Daoy (cell line): ENCODE data around the gene DYNC1LI1. TPM values are rescaled to one million over a fixed set of nuclear protein-coding genes. Genes with fewer than 3 reads are reported as not detected.
"Not testable (repeated sequence)": the region's sequence is repeated elsewhere in the genome, so short reads cannot be mapped to it uniquely, and the experiment has no call there.

ENCODE experiments used
- DNase-seq: peaks from one replicate; pipeline ENCODE4 v3.0.0-alpha.2; 2015; ENCODE audit warnings: low read depth
- total RNA-seq: library from RNA; depleted of rRNA; stranded (reverse); fragments of >200 nt; shearing (Covaris generic); gene quantifications from 2 replicates; pipeline ENCODE4 v1.2.3, GENCODE V29; 2014

DYNC1LI1 gene
- total RNA-seq, 1 experiment from 2014 or later = 76.7 TPM

DNA sequence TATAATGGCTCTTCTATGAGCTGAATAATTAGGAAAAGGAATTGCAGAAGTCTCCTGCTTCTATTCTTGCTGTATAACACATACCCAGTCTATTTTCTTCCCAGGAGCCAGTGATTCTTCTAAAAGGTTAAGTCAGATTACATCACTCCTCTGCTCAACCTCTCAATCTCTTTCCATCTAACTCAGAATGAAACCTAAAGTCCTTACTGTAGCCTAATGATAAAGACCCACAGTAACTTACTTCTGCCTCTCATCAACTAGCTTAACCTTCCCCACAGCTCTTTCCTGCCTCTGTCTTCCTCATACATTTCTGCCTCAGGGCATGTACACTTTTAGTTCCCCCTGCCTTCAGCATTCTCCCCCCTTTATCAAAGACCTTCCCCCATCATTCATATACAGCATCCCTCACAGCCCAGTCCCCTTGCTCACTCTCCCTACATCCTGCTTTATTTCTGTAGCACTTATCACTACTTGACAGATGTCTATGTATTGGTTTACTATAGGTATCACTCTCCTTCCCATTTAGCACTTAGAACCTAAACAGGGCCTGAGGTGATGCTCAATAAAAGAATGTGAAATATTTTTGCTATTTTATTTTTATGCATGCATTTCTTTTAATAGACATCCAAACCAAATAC, 39.5 kb downstream of the DYNC1LI1 start:
- no peak for DNase-seq

DNA sequence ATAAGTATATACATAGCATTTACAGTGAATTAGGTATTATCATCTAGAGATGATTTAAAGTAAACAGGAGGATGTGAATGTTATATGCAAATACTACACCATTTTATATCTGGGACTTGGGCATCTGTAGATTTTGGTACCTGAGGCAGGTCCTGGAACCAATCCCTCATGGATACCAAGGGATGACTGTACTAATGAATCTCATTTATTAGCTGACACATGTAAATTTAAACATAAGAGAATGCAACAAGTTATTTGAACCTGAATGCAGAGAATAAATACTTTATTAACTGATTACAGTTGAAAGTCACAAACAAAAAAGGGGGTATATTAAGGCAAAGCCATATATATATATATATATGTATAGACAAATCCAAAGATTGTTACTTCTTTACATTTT, 44.9 kb downstream of the DYNC1LI1 start:
- DNase-seq = no peak

DNA sequence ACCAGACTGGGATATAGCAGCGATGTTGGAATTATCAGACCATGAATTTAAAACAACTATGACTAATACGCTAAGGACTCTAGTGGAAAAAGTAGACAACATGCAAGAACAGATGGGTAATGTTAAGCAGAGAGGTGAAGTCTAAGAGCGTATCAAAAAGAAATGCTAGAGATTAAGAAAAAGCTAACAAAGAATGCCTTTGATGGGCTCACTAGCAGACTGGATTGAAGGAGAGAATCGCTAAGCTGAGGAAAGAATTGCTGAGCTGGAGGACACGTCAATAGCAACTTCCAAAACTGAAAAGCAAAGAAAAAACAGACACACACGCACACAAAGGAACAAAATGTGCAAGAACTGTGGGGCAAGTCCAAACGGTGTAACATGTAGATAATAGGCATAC, 48.0 kb downstream of the DYNC1LI1 start:
- DNase-seq = no peak

DNA sequence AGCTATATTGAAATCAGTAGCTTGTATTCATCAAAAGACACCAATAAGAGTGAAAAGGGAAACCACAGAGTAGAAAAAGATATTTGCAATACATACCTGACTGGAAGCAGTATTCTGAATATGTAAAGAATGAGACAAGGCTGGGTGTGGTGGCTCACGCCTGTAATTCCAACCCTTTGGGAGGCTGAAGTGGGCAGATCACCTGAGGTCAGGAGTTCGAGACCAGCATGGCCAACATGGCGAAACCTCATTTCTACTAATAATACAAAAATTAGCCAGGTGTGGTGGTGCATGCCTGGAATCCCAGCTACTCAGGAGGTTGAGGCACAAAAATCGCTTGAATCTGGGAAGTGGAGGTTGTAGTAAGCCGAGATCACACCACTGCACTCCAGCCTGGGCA, 51.7 kb downstream of the DYNC1LI1 start:
- not testable (repeated sequence) for DNase-seq

DNA sequence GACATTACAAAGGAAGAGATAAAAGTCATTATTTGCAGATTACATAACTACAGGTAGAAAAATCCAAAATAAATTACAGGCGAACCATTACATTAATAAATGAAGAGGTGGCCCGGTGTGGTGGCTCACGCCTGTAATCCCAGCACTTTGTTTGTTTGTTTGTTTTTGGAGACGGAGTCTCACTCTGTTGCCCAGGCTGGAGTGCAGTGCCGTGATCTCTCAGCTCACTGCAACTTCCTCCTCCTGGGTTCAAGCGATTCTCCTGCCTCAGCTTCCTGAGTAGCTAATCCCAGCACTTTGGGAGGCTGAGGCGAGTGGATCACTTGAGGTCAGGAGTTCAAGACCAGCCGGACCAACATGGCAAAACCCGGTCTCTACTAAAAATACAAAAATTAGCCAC, 53.9 kb downstream of the DYNC1LI1 start:
- not testable (repeated sequence) for DNase-seq

DNA sequence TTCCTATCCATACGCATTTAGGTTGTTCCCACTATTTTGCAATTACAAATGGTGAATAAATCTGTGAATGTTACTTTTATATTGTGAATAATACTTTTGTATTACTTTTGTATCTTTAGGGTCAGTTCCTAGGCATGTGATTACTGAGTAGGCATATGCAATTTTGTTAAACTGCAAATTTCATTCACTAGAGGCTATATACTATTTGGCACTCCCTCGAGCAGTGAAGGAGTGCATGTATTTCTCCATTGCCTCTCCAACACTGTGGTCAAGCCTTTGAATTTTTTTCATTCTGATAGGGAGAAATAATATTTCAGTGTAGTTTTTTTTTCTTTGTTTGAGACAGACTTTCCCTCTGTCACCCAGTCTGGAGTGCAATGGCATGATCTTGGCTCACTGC, 59.7 kb downstream of the DYNC1LI1 start:
- no peak for DNase-seq

DNA sequence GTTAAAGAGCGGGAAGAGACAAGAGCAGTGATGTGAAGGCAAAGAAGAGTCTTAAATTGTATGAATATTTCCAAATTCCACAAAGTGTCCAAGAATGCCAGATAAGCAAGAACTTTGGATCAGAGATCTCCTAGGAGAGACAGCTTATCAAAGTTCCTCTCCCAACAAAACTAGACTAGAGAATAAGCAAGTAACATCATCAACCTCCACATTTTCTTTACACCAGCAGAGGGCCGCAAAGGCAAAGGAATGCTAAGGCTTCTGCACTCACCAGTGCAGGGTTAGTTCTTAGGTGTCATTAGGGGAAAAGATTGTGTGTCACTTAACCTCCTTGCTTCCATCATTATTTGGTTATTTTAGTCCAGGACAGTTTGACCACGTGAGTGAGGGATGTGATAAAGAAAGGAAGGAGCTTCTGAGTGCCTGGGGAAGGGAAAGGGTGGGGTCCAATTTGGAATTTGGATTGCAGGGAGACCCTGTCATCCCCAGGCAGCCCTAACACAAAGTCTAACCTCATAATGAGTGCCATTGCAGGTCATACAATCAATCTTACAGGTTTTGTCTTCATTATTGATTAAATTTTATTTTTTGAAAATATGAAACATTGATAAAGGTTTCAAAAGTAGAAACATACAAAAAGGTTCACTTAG, 60.5 kb downstream of the DYNC1LI1 start:
- DNase-seq = peak; percentile 41

DNA sequence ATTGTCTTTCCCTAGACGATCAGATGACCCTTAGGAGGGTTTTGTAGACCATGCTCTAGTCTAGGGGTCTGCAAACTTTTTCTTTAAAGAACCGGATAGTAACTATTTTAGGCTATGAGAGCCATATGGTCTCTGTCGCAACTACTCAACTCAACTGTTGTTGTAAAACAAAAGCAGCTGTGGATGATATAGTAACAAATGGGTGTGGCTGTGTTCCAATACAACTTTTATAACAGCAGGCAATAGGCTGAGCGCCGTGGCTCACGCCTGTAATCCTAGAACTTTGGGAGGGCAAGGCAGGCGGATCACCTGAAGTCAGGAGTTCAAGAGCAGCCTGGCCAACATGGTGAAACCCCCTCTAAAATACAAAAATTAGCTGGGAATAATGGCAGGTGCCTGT, 61.9 kb downstream of the DYNC1LI1 start:
- DNase-seq = no peak

DNA sequence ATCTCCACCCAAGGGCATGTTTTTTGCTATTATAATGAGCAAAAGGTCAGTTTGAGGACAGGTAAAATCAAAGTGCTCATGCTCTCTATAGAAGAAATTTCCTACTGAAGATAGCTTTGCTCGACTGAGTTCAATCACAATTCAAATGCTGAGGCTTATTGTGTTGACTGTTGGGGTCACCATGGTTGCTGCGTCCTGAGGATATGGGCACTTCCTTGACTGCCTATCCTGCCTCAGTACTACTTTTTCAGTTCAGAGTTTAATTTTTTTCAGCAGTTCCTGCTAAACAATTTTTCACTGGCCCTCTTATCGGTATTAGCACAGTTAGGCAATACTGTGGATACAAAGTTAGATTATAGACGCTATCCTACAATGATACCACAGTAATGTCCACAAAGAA, 64.2 kb downstream of the DYNC1LI1 start:
- DNase-seq = no peak

DNA sequence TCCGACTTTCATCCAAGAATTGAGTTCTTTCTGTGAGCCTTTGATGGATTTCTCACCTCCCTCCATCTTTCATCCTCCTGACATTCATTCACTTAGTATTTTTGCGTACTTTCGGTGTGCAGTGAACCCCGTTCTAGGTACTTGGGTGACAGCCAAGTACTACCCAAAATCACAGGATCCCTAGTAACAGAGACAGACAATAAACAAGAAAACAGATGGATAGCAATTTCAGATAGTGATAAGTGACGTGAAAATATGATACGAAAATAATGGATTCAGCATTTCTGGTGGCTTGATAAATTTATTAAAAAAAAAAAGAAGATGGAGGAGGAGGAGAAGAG, 67.7 kb downstream of the DYNC1LI1 start:
- DNase-seq = no peak

DNA sequence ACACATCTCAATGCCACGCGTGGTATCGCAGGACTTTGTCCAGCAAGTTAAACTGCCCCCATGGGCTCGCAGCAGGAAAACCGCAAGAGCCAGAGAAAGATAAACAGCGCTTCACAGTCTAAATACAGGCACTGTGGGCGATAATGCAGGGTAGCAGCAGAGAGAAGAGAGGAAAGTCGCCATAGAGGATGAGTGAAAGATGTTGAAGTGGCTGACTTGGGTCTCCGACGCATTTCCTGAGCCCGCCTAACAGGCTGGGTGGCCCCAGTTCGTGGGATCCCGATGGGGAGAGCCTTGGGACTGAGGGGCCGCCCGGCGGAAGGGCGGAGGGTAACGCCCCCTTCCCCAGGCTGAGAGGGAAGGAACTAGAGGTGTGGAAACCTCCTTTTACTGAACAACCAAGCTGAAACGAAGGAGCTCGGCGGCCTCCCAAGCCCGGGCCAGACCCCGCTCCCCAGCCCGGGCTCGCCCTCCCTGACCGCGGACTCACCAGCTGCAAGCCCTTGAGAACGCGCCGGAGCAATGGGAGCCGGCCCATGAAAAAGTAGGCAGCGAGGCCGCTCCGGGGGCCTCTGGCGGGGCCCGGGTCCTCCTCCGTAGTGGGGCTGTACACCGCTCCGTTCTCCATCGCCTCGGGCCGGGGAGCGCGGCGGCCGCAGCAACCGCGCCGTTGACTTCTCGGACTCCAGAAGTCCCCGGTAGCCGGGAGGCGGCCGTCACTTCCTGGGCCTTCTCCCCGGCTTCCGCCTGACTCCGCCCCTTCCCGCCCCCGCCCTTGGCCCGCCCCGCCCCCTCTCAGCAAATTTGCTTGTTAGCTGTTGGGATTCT, 68.3 kb downstream of the DYNC1LI1 start, which contains the start of gene CMTM6:
Gene CMTM6, minus strand, starts transcription at position 735 of the 828 bp plus-strand sequence. Its CDS starts 107 bp downstream, at position 628.
- DNase-seq = peak; percentile 75

DNA sequence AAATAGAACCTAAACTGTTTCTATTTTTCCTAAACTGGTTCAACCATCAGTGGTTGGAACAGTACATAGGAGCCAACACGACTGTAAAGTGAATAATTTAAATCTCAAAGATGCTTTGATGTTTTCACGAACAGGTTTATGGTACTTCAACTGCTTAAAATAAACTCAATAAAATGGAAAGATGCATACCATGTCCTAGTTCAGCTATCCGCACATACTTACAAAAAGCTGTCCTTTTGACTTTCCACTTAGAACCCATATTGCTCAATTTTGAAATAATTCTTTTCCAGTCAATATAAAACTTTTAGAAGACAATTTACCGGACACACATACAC, 68.9 kb downstream of the DYNC1LI1 start:
- DNase-seq = no peak

DNA sequence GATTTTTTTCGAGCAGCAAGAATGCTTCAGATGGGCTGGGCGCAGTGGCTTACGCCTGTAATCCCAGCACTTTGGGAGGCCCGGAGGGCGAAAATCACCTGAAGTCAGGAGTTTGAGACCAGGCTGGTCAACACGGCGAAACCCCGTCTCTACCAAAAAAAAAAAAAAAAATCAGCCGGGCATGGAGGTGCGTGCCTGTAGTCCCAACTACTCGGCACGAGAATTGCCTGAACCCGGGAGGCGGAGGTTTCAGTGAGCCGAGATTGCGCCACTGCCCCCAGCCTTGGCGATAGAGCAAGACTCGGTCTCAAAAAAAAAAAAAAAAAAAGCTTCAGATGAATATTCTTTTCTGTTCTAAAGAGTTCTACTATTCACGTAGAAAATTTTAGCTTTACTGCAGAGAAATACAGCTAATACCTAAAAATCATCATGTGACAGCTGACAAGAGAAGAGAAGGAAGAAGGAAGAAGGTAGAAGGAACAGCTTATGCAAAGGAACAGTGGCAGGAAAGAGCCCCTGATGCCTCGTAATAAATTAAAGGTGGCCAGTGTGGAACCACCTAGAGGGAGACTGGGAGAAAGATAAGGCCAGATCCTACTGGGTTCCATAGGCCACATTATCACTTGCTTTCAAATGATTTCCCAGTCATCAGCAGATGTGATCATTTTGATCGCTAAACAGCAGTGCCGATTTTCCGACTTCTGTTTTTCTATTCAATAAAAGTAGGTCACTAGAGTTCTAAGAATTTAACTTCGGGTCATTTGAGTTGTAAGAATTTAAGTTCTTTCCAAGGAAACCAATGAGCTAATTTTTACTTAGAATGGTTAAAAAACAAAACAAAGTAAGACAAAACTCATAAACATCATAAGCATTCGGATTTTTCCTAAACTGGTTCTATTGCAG, 69.5 kb downstream of the DYNC1LI1 start:
- no peak for DNase-seq

DNA sequence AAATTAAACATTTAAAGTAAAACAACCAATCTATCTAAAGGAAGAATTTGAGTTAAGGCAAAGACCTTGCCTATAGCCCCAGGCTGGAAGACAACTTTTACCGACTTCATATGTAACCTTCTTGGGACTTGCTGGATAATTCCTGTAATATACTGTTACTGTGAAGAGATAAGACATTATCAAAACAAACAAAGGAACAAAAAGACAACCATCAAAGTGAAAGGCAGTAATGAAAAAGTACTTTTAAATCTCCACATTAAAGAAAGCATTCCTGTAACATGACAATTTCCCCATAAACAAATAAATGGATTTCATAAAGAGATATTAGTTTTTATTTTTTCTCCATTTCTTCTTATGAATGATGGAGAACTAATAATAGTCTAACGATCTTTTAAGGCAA, 70.4 kb downstream of the DYNC1LI1 start:
- no peak for DNase-seq

DNA sequence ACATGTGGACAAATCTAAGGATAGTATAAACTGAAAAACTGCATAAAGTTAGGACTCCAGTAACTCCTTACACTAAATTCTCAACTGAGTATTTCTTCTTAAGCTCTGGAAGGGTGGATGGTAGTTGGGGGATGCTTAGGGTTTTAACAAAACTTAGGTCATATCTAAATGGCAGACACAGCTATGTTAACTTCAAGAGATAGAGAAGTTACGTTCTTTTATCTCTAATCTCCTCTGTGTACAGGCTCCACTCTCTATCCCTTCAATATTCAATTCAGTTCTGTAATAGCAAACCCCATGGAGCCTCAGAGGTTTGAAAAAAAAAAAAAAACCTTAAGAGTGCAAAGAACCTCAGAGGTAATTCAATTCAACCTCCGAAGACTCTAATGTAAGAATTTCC, 71.1 kb downstream of the DYNC1LI1 start:
- no peak for DNase-seq

DNA sequence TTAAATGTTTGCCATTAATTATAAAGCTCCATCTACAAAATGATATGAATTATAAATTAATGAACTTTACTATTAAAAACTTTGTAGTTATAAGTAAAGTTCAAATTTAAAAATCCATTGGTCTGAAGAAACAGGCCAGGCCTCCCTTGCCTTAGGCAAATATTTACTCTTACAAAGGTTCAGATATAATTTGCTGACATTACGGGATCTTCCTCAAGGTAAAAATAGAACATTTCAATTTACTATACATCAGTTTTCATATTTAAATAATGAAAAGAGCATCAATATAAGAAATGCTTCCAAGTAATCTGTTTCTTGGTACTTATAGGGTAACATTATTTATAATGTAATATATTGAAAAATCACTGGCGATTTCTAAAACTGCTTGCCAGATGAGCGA, 71.7 kb downstream of the DYNC1LI1 start:
- no peak for DNase-seq

DNA sequence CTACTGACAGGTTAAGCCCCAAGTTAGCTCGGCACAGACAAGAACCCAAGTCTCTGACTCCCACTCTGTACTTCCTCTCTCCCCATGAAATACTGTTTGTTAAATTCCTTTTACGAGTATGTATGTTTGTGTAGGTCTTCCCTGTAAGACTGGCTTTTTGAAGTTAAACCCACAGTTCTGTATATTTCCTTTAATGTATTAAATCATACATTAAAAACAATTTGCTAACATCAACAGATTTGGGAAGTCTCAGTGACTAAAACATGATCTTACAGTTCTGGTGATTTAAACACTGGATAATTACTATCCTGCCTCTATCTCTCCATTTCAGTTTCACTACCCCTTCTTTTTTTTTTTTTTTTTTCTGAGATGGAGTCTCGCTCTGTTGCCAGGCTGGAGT, 72.4 kb downstream of the DYNC1LI1 start:
- no peak for DNase-seq

DNA sequence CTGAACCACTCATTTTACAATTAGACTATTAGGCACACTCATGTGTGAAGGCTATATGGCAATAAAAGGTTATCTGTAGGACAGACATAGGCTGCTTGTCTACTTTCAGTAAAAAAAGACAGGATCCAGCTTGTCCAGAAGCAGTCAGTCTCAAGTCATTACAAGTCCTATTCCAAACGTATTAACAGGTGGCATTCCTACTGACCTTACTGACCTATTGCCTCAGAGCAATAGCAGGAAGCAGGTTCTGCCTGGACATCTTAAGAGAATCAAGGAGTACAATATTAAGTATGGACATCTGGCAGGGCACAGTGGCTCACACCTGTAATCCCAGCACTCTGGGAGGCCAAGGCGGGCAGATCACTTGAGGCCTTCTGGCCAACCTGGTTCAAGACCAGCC, 75.0 kb downstream of the DYNC1LI1 start:
- no peak for DNase-seq

DNA sequence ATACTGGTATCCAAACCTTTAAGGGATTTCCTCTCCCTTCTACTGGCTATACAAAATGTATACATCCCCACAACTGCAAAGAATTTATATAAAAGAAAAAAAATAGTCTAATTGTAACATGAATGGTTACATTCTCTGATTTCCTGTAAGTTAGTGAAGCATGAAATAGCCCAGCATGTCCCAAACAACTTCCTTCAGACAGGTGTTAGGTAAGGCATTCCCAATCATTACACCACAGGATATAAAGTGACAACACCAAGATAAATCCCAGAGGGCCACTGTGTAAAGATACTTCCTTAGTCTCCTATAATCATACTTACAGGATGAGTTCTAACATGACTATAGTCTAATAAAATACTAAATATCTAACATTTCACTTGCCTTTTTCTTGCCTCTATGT, 75.6 kb downstream of the DYNC1LI1 start:
- DNase-seq = no peak

DNA sequence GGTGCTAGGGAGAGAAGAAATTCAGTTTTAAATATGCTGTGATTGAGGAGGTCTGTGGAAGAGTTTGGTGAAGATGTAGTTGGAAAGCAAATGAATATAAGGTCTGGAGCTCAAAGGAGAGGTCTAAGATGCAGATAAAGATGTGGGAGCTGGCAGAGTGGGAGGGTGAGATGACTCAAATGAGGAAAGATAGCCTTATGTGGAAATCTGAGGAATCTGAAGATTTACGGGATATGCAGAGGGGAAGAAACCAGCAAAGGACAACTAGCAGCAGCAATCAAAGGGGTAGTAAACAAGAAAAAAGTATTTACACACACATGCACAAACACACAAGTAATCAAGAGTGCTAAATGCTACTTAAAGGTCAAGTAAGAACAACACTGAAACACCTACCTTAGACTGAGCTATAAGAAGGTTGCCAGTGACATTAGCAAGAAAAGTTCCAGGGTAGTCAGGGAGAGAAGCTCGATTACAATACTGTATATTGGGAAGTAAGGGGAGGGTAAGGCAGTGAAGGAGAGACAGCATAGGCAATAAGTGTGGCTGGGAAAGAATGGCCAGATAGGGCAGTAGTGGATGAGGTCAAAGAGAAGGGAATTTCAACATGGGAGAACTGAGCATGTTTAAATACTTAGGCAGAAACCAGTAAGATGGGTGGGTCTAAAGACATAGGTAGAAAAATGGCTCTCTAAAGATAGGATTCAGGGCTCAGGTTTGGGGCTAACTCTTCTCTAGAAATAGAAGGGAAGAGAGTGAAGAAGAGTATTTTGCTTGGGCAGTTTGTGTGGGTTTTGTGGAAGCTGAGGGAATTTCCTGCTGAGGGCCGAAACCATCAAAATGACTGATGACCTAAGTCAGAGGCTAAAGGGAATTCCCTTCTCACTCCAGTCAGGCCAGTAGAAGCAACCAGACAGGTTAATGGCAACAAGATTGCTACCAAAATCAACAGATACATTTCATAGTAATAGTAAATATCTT, 76.9 kb downstream of the DYNC1LI1 start:
- DNase-seq = peak; percentile 27
